ENCODE measurements around the gene ZNF544.

GRCh38 chr19:58265100-58265499, 36.4 kb downstream of the ZNF544 start:
- no peak for TF ChIP-seq CTCF (IDR thresholded peaks at IDR 0.05)
- TF ChIP-seq POLR2A (IDR thresholded peaks at IDR 0.05) = no peak

All from right lobe of liver (tissue), 4 donors.